HEK293 (cell line): Measurements from ENCODE around the gene OPCML.

ENCODE experiments used
- KLF9 ChIP-seq: fragments of 450-650 bp; formaldehyde crosslinking; IDR thresholded peaks from 2 replicates; pipeline ENCODE4 v1.5.1; 2016; ENCODE audit warnings: missing biosample characterization, missing genetic modification characterization, low read depth
- SETDB1 ChIP-seq: IDR thresholded peaks from one replicate; pipeline ENCODE4 v1.6.1; 2017; ENCODE audit warnings: mild to moderate bottlenecking, low read length, moderate library complexity, mixed read lengths; ENCODE audit not compliant: insufficient read length
- ZBTB20 ChIP-seq: fragments of 450-650 bp; formaldehyde crosslinking; IDR thresholded peaks from 2 replicates; pipeline ENCODE4 v1.5.1; 2016; ENCODE audit warnings: missing biosample characterization, missing genetic modification characterization
- ZNF561 ChIP-seq: fragments of 450-650 bp; IDR thresholded peaks from 2 replicates; pipeline ENCODE4 v1.5.1; 2018; ENCODE audit warnings: missing biosample characterization, missing genetic modification characterization, borderline replicate concordance
- TF ChIP-seq, protein P1 (sequence below): fragments of 450-650 bp; formaldehyde crosslinking; IDR thresholded peaks from 2 replicates; pipeline ENCODE4 v1.5.1; 2016; ENCODE audit warnings: missing biosample characterization, missing genetic modification characterization
- TF ChIP-seq, protein P2 (sequence below): fragments of 450-650 bp; formaldehyde crosslinking; IDR thresholded peaks from 2 replicates; pipeline ENCODE4 v1.5.1; 2016; ENCODE audit warnings: missing biosample characterization, missing genetic modification characterization

DNA sequence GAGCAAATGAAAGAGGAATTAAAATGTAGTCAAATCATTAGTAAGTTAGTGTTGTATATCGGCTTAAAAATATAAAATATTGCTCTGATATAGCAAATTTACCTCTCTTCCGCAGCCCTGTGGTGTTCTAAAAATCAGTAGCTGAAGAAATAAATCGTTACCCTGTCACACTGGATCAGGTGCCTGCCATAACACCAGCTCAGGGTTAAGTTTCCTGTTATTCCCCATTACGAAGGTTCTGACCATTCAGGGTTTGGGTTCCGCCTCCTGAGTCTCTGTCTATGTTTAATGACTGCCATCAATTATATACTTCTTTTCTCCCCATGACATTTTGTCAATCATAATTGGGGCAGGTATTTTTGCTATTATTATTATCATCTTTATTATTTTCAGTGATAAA is 658.5 kb downstream of the OPCML start:
- TF ChIP-seq, protein P1, sequence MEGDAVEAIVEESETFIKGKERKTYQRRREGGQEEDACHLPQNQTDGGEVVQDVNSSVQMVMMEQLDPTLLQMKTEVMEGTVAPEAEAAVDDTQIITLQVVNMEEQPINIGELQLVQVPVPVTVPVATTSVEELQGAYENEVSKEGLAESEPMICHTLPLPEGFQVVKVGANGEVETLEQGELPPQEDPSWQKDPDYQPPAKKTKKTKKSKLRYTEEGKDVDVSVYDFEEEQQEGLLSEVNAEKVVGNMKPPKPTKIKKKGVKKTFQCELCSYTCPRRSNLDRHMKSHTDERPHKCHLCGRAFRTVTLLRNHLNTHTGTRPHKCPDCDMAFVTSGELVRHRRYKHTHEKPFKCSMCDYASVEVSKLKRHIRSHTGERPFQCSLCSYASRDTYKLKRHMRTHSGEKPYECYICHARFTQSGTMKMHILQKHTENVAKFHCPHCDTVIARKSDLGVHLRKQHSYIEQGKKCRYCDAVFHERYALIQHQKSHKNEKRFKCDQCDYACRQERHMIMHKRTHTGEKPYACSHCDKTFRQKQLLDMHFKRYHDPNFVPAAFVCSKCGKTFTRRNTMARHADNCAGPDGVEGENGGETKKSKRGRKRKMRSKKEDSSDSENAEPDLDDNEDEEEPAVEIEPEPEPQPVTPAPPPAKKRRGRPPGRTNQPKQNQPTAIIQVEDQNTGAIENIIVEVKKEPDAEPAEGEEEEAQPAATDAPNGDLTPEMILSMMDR: no peak
- TF ChIP-seq, protein P2, sequence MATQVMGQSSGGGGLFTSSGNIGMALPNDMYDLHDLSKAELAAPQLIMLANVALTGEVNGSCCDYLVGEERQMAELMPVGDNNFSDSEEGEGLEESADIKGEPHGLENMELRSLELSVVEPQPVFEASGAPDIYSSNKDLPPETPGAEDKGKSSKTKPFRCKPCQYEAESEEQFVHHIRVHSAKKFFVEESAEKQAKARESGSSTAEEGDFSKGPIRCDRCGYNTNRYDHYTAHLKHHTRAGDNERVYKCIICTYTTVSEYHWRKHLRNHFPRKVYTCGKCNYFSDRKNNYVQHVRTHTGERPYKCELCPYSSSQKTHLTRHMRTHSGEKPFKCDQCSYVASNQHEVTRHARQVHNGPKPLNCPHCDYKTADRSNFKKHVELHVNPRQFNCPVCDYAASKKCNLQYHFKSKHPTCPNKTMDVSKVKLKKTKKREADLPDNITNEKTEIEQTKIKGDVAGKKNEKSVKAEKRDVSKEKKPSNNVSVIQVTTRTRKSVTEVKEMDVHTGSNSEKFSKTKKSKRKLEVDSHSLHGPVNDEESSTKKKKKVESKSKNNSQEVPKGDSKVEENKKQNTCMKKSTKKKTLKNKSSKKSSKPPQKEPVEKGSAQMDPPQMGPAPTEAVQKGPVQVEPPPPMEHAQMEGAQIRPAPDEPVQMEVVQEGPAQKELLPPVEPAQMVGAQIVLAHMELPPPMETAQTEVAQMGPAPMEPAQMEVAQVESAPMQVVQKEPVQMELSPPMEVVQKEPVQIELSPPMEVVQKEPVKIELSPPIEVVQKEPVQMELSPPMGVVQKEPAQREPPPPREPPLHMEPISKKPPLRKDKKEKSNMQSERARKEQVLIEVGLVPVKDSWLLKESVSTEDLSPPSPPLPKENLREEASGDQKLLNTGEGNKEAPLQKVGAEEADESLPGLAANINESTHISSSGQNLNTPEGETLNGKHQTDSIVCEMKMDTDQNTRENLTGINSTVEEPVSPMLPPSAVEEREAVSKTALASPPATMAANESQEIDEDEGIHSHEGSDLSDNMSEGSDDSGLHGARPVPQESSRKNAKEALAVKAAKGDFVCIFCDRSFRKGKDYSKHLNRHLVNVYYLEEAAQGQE (tag by site-specific recombination): no peak
- no peak for TF ChIP-seq SETDB1
- no peak for TF ChIP-seq ZBTB20
- no peak for TF ChIP-seq ZNF561 (tag by site-specific recombination)
- TF ChIP-seq KLF9 (tag by site-specific recombination): no peak
